Stimulated activated CD8-positive, alpha-beta memory T cell treated with anti-CD3 and anti-CD28 coated beads, Interleukin-15, amount 100 ng/mL, for 48 hours (primary cell): ENCODE data around the gene FANK1.
"Not testable (repeated sequence)": the region's sequence is repeated elsewhere in the genome, so short reads cannot be mapped to it uniquely, and the experiment has no call there.

ENCODE experiments used
- DNase-seq, 2 donors: peaks; one replicate each; pipeline ENCODE4 v3.0.0-alpha.2; 2020; ENCODE audit warnings: low read depth in 2 of 2

FANK1 gene

GRCh38 chr10:126021833-126022500 lies 125.6 kb downstream of the FANK1 start:
- DNase-seq, result no peak

DNA sequence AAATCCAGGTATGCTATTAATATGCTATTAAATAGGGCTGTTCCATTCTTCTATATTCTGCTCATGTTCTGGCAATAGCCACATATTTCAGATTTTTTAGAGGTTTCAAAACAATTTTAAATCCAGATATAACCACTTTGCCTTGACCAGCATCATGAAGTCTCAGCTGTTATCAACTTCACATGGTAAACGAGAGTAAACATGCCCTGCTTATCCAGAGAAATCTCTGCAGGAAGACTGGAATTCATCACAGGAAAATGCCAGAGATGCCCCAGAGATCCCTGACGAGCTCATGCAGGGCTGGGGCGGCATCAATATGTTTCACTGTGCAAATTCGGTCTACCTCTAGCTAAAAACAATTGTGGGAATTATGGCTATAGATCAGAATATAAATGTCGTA lies 126.5 kb downstream of the FANK1 start:
- no peak for DNase-seq

- DNase-seq, result no peak
Observed at GRCh38 chr10:126027692-126028091, 131.3 kb downstream of the FANK1 start.

DNA sequence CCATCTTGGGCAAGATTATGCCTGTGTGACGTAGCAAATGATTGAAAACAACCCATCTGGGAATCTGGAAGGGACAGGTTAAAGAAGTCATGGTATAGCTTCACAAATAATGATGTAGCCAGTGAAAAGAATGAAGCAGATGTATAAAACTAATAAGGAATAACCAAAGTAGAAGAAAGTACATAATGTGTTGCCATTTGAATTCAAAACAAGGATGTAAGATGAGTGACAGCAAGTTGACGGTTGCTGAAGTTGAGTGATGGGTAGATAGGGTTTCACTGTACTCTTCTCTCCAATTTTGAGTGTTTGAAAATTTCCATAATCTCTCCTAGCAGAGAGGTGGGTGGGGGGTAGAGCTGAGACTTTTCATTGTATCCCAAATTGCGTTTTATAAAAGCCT lies 133.6 kb downstream of the FANK1 start:
- no peak for DNase-seq

DNA sequence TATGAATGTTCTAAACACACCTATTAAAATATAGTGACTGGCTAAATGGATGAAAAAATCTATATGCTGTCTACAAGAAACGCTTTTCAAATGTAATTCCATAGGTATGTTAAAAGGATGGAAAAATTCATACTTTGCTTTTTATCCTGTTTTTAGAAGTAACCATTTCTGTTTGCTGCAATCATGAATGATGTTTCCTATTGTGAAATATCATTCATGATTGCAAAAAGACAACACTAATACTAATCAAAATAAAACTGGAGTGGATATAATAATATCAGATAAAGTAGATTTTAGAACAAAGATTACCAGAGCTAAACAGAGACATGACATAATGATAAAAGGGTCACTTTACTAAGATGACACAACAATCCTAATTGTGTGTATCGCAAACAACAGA lies 138.2 kb downstream of the FANK1 start:
- no peak for DNase-seq

DNA sequence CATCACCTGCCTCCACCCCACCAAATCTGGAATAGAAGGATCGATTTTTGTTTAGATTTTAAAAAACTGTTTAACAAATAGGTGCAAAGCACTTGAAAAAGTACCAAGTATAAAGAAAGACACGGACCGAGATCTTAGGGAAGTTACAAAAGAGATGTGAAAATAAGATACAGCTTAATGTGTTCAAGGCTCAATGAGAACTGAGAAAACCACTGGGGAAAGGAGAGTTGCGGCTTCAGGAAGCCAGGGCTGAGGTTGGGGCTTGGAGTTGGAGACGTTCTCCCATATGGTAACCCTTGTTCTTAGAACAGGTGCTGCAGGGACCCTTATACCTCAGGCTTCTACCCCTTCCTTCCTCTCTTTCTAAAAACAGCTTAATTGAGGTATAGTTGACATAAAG lies 140.2 kb downstream of the FANK1 start:
- no peak for DNase-seq

DNA sequence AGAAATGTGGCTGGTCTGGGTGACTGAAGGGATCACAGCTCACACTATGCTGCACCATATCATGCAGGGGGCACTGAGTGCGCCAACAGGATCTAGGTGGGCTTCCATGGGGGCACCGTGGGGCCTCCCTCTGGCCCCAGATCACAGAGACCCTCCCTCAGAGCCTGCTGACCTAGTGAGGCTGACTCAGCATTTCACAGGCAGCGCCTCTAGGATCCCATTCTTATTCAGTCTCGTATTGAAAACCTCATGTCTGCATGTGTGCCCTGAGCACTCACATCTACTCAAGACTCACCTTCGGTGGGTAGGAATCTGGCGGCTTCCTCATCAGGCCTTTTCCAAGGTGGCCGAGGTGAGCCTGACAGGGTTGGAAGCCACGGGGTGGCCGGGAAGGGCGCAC lies 141.6 kb downstream of the FANK1 start:
- DNase-seq, result no peak

DNA sequence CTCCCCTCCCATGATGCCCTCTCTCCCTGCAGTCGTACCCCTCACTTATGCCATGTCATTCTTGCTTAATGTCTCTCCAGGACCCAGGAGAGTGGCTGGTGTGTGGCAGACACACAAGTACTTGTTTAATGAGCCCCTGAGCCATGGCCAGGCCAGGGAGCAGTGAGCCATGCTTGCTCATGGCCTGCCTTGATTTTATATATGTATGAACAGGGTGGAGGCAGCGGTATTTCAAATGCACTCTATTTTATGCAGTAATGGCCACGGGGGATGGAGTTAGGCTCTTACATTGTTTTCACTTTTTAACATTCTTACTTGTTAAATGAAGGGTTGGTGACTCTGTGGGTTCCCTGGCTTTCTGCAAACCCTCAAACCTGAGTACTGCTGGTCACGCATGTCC lies 144.8 kb downstream of the FANK1 start:
- DNase-seq, result no peak

GRCh38 chr10:126041804-126042231 lies 145.5 kb downstream of the FANK1 start:
- peak; percentile 60 to 62 for DNase-seq

GRCh38 chr10:126042354-126042753 lies 146.0 kb downstream of the FANK1 start:
- DNase-seq, result no peak

DNA sequence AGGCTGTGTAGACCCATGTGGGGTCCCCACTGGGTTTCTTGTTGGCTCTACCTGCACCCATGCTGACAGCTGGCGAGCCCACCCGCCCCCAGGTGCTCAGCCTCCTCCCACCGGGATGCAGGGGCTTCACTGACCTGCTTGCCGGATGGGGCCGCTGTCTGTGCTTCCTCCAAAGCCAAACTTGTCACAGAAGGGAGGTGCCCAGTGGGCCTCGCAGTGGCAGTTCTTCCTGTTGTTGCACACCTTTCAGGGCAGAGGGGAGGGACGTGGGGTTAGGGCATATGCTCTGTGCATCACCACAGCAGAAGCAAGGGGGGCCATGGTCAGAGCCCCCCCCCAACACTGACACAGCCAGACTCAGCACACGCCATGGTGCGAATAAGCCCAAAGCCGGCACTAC lies 146.5 kb downstream of the FANK1 start:
- no peak for DNase-seq

- DNase-seq, result no peak
Observed at GRCh38 chr10:126043389-126043788, 147.0 kb downstream of the FANK1 start.

GRCh38 chr10:126045861-126046260 lies 149.5 kb downstream of the FANK1 start:
- no peak for DNase-seq

- DNase-seq, result no peak
Observed at GRCh38 chr10:126046831-126047230, 150.5 kb downstream of the FANK1 start.

DNA sequence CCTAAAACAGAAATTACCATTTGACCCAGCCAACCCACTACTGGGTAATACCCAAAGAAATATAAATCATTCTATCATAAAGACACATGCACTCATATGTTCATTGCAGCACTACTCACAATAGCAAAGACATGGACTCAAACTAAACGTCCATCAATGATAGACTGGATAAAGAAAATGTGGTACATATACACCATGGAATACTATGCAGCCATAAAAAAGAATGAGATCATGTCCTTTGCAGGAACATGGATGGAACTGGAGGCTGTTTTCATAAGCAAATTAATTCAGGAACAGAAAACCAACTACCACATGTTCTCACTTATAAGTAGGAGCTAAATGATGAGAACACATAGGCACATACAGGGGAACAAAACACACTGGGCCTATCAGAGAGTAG lies 151.4 kb downstream of the FANK1 start:
- not testable (repeated sequence) for DNase-seq

DNA sequence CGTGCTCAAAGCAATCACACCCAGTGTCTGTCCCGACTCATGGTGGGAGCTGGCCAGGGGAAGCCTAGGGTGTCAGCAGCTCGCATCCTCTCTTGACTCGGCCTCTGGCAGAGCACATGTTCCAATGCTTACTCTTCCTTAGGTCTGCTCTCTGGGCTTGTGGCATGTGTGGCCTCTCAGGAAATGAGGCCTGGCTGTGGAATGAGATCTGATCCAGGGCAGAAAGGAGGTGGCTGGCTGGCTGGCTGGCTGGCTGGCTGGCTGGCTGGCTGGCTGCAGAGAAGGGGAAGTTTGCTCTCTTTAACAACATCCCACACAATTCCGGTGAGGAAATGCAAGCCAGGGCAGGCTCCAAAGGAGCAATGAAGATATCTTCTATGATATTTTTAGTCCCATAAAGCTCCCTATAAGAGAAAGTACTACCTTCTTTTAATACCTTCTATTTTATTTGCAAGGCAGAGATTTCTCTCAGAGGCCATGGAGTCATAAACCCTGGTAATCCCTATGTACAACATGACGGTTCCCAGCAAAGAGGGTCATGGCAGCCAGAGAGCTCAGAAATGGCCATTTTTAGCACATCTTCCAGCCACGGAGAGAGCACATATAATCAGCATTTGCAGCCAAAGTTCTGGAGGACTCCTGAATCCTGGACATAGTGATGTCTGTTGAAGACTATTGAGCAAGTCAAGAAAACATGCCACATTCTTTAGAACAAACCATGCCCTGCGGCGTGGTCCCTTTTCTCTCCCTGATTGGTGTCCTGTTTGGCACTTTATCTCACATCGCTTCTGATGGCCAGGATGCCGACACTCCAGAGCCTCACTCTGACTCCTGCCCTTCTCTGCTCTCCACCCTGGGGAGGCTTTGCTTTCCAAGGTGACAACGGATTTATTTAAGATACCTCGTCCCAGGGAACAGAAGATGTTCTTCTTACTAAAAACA lies 153.7 kb downstream of the FANK1 start:
- no peak for DNase-seq

- DNase-seq, result no peak
Observed at GRCh38 chr10:126052171-126052570, 155.8 kb downstream of the FANK1 start.

DNA sequence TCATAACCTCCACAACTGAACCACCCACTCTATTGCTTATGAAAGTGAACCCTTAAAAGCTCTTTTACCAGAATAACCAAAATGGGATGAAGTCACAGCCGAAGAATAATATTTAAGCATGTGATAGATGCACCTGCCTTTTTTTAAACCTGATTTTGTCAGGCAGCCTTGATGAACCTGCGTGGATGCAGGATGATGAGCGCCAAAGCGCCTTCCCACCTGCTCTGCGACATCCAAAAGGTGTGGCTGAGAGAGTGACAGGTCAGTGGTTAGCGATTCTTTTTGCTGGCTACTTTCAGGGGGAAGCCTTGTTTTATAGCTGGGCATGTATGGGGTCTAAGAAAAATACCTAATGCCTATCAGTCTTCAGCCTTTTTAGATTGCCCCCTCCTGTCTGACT lies 157.8 kb downstream of the FANK1 start:
- DNase-seq, result no peak

DNA sequence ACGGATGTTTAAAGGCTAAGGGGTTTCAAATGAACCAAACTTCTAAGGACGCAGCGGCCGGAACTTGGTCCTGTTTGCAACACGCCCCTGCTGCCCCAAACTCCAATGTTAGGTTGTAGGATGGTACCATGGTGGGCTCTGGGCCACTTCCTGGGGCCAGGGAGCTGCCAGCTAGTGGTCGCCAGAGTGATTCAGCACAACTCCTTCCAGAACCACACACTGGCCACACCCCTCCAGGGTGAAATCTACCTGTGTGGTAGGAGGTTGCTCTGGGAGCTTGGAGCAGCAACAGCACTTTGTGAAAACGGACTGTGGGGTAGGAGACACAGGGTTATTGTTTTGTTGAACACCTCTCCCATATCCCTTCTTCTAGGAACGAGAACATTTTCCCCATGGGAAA lies 161.1 kb downstream of the FANK1 start:
- no peak for DNase-seq

- no peak for DNase-seq
Observed at GRCh38 chr10:126058104-126058503, 161.7 kb downstream of the FANK1 start.

GRCh38 chr10:126058507-126058906 lies 162.1 kb downstream of the FANK1 start:
- no peak for DNase-seq
